ENCODE results near the gene MAP4K2. TPM values are rescaled to one million over a fixed set of nuclear protein-coding genes. Genes with fewer than 3 reads are reported as not detected.

Gene MAP4K2
- total RNA-seq, 1 experiment from 2014 or later: 46.5 TPM

DNA sequence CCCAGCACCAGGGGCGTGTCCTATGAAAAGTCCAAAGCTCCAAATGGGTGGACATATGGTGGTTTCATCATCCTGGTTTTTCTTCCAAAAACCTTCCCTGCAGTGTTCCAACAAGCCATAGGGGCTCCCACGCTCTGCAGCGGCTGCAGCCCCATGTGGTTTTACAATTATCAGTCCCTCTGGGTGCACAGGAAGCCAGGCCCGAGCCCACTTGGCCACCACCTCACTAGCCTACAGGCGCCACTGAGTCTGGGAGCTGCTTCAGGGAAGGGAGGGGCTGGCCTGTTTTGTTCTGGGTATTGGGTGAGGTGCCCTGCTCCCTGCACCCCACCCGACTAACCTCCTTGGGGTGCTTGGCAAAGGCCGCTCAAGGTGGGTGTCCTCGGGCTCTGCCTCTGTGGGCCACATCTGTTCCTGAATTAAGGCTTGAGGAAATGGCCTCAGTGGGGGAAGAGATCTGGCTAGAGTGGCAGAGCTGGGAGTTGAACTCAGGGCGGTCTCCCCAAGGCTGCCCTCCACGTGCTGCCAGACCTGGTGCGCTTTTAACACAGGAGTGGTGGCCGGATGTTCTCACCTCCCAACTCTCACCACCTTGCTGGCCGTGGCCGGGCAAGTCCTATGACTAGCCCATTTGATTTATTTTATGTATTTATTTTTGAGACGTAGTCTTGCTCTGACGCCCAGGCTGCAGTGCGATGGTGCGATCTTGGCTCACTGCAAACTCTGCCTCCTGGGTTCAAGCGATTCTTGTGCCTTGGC lies 46.8 kb upstream of the MAP4K2 start:
- Histone ChIP-seq H3K36me3 (ENCODE audit: insufficient read depth, low read length, poor library complexity, severe bottlenecking) (no peaks in the 10 kb centered on the region), H3K27ac (ENCODE audit: low read depth, low read length, poor library complexity, severe bottlenecking) (no peak overlapping the region), H3K4me1 (ENCODE audit: insufficient read depth, low read length, poor library complexity, severe bottlenecking) (peaks cover 2% of the 10 kb centered on the region), H3K4me3 (ENCODE audit: low read depth, low read length, poor library complexity, severe bottlenecking) (no peak overlapping the region), H3K27me3 (replicated peaks; ENCODE audit: insufficient read depth, low read depth, low read length, poor library complexity) (no peaks in the 10 kb centered on the region), H3K9me3 (ENCODE audit: low read depth, low read length, poor library complexity, severe bottlenecking) (no peaks in the 10 kb centered on the region)
- POLR2A ChIA-PET (ENCODE audit: low non-redundant PET): no interaction called here
- no peak for DNase-seq (ENCODE audit: low spot score)
- CTCF ChIA-PET: interaction anchor here (0.6 to 3.1 kb wide), 3 partner anchors 36 to 135 kb away, joined by 3 to 14 read pairs (median 5); no protein-coding TSS in a partner anchor
- BruUV-seq (replicated peaks): no TSS peak
- intact Hi-C loops (cut with micrococcal nuclease; ENCODE audit: unreplicated experiment): loop anchor here (5.0 to 10.0 kb wide), 4 partner anchors 268 to 483 kb away; partner anchors contain the start of genes CDC42EP2, DPF2 and ZNHIT2
- TF ChIP-seq, protein P1, sequence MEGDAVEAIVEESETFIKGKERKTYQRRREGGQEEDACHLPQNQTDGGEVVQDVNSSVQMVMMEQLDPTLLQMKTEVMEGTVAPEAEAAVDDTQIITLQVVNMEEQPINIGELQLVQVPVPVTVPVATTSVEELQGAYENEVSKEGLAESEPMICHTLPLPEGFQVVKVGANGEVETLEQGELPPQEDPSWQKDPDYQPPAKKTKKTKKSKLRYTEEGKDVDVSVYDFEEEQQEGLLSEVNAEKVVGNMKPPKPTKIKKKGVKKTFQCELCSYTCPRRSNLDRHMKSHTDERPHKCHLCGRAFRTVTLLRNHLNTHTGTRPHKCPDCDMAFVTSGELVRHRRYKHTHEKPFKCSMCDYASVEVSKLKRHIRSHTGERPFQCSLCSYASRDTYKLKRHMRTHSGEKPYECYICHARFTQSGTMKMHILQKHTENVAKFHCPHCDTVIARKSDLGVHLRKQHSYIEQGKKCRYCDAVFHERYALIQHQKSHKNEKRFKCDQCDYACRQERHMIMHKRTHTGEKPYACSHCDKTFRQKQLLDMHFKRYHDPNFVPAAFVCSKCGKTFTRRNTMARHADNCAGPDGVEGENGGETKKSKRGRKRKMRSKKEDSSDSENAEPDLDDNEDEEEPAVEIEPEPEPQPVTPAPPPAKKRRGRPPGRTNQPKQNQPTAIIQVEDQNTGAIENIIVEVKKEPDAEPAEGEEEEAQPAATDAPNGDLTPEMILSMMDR (conservative IDR thresholded peaks at IDR 0.05; ENCODE audit: low read depth, low read length): no peak
- no peak for TF ChIP-seq EZH2 (IDR thresholded peaks at IDR 0.05; ENCODE audit: borderline replicate concordance, low read depth, low read length, poor library complexity, severe bottlenecking)

DNA sequence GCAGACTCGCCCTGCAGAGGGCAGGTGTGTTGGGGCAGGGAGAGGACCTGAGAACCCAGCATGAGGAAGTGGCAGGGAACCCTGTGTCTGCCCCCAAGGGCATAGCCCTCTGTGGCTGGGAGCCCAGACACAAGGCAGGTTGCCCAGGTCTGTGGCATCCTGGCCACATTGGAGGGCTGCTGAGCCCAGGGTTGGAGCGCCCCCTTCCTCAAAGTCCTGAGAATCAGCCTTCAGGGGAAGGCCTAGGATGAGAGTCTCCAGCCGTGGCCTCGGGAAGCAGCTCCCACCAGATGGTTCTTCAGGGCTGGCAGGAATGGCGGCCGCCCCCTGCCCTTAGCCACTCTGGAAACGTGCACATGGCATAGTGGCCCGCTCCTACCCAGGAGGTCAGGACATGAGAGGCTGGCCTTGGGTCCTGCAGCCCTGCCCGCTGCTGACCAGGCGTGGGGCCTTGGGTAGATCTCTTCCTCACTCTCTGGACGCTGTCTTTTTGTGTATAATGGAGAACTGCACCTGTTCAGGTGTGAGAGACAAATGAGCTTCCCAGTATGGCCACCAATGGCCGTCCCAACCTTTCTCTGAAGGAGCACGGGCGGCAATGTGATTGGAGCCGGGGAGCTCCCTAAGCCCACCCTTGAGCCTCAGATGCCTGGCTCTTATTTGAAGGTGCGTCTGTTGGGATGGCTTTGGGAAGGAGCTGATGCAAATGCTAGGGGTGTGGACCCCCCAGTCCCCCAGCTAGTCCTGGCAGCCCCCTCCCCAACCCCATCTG lies 46.0 kb upstream of the MAP4K2 start:
- Histone ChIP-seq H3K36me3 (ENCODE audit: insufficient read depth, low read length, poor library complexity, severe bottlenecking) (no peaks in the 10 kb centered on the region), H3K4me1 (ENCODE audit: insufficient read depth, low read length, poor library complexity, severe bottlenecking) (peaks cover under 1% of the 10 kb centered on the region), H3K27ac (ENCODE audit: low read depth, low read length, poor library complexity, severe bottlenecking) (no peak overlapping the region), H3K4me3 (ENCODE audit: low read depth, low read length, poor library complexity, severe bottlenecking) (no peak overlapping the region), H3K9me3 (ENCODE audit: low read depth, low read length, poor library complexity, severe bottlenecking) (no peaks in the 10 kb centered on the region), H3K27me3 (replicated peaks; ENCODE audit: insufficient read depth, low read depth, low read length, poor library complexity) (no peaks in the 10 kb centered on the region)
- ChIA-PET POLR2A (ENCODE audit: low non-redundant PET) (no interaction called here), CTCF (interaction anchor here (1.1 to 3.1 kb wide), 3 partner anchors 36 to 268 kb away, joined by 5 to 14 read pairs (median 7); partner anchors contain the start of gene ZNHIT2)
- no peak for TF ChIP-seq EZH2 (IDR thresholded peaks at IDR 0.05; ENCODE audit: borderline replicate concordance, low read depth, low read length, poor library complexity, severe bottlenecking)
- TF ChIP-seq, protein P1 (conservative IDR thresholded peaks at IDR 0.05; ENCODE audit: low read depth, low read length): no peak; the same call in 1 of the 2 replicates
- BruUV-seq (replicated peaks): no TSS peak
- intact Hi-C loops (cut with micrococcal nuclease; ENCODE audit: unreplicated experiment): loop anchor here (5.0 to 10.0 kb wide), 4 partner anchors 268 to 483 kb away; partner anchors contain the start of genes CDC42EP2, DPF2 and ZNHIT2
- DNase-seq (ENCODE audit: low spot score): no peak

DNA sequence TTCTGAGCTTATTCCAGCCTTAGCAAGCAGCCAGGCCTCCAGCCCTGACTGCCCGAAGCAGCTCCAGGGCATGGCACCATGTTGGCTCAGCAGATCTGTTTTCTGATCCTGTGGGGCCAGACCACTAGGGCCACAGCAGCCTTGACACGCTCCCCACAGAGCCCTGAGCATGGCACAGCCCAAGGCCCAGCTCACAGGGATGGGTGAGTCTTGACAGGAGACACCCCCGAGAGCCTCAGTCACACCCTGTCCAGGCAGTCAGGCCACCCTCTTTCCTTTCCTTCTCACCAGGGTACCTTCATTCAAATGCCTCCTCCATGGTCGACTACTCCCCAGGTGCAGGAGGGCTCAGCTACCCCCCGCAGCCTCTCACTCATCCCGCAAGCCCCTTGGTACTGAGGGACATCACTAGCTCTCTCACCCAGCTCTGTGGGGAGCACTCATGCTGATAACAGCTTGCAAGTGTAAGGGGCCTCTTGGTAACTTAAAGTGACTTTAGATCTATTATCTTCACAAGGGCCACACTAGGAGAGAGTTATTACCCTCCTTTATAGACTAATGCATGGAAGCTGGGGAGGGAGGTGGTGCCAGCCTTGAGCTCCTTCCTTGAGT lies 45.3 kb upstream of the MAP4K2 start:
- intact Hi-C loops (cut with micrococcal nuclease; ENCODE audit: unreplicated experiment): loop anchor here (5.0 to 10.0 kb wide), 4 partner anchors 269 to 484 kb away; partner anchors contain the start of genes CDC42EP2, DPF2 and ZNHIT2
- Histone ChIP-seq H3K4me3 (ENCODE audit: low read depth, low read length, poor library complexity, severe bottlenecking) (no peak overlapping the region), H3K27ac (ENCODE audit: low read depth, low read length, poor library complexity, severe bottlenecking) (no peak overlapping the region), H3K36me3 (ENCODE audit: insufficient read depth, low read length, poor library complexity, severe bottlenecking) (no peaks in the 10 kb centered on the region), H3K27me3 (replicated peaks; ENCODE audit: insufficient read depth, low read depth, low read length, poor library complexity) (no peaks in the 10 kb centered on the region), H3K9me3 (ENCODE audit: low read depth, low read length, poor library complexity, severe bottlenecking) (no peaks in the 10 kb centered on the region), H3K4me1 (ENCODE audit: insufficient read depth, low read length, poor library complexity, severe bottlenecking) (peaks cover 7% of the 10 kb centered on the region)
- BruUV-seq (replicated peaks): no TSS peak
- CTCF ChIA-PET: interaction anchor here (1.0 to 3.1 kb wide), 3 partner anchors 22 to 269 kb away, joined by 3 to 14 read pairs (median 7); partner anchors contain the start of gene ZNHIT2
- DNase-seq (ENCODE audit: low spot score): no peak
- TF ChIP-seq, protein P1 (conservative IDR thresholded peaks at IDR 0.05; ENCODE audit: low read depth, low read length): no peak
- no peak for TF ChIP-seq EZH2 (IDR thresholded peaks at IDR 0.05; ENCODE audit: borderline replicate concordance, low read depth, low read length, poor library complexity, severe bottlenecking)
- POLR2A ChIA-PET (ENCODE audit: low non-redundant PET): interaction anchor here (0.9 kb wide), 1 partner anchor 12 kb away, joined by 3 read pairs; no protein-coding TSS in a partner anchor
